Ectodermal cell (in vitro differentiated cells): ENCODE results near the gene ZFP1.

Source experiments
- H3K27ac ChIP-seq: 2 replicates; pipeline ENCODE4 v1.7.0; 2013; ENCODE audit warnings: mild to moderate bottlenecking, low read depth, low read length; ENCODE audit not compliant: insufficient read depth, poor library complexity, severe bottlenecking
- H3K27me3 ChIP-seq: 2 replicates; pipeline ENCODE4 v1.7.0; 2013; ENCODE audit warnings: mild to moderate bottlenecking, low read length; ENCODE audit not compliant: insufficient read depth, control insufficient read depth, poor library complexity, severe bottlenecking
- H3K36me3 ChIP-seq: one replicate; pipeline ENCODE4 v1.7.0; 2013; ENCODE audit warnings: low read length; ENCODE audit not compliant: control insufficient read depth, insufficient read depth
- H3K4me1 ChIP-seq: one replicate; pipeline ENCODE4 v1.7.0; 2013; ENCODE audit warnings: low read length; ENCODE audit not compliant: control insufficient read depth, insufficient read depth
- H3K4me3 ChIP-seq: 2 replicates; pipeline ENCODE4 v1.7.0; 2013; ENCODE audit warnings: low read depth, low read length, control low read depth; ENCODE audit not compliant: insufficient read depth
- H3K9me3 ChIP-seq: 2 replicates; pipeline ENCODE4 v1.7.0; 2013; ENCODE audit warnings: mild to moderate bottlenecking, low read length, moderate library complexity; ENCODE audit not compliant: control insufficient read depth
- WGBS, 2 experiments: methylation state at CpG; one replicate each; pipeline ENCODE4 v1.1.7; 2013; ENCODE audit warnings: missing lambda C conversion rate in 2 of 2; 5-methylcytosine and 5-hydroxymethylcytosine counted together

The ZFP1 gene

DNA sequence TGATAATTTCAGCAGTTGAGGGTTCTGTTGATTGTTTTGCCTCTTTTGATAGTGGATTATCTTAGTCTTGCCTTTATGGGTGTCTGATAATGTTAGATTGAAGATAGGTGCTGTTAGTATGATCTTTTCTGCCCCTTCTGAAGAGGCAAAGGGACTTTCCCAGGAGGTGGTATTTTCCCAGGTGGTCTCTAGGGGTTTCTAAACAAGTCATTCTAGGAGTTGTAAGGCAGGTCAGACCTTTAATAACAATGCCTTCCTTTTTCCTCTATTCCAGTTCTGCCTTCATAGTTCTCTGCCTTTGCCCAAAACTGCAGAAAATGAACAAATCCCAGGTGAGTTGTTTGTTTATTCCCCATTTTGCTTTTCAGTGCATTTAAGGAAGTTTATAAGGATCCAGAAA lies 4.3 kb downstream of the ZFP1 start:
- Histone ChIP-seq H3K9me3 (peaks cover 3% of the 10 kb centered on the region), H3K27me3 (no peaks in the 10 kb centered on the region), H3K27ac (no peak overlapping the region), H3K4me1 (no peaks in the 10 kb centered on the region), H3K4me3 (no peak overlapping the region), H3K36me3 (peaks cover 38% of the 10 kb centered on the region)

DNA sequence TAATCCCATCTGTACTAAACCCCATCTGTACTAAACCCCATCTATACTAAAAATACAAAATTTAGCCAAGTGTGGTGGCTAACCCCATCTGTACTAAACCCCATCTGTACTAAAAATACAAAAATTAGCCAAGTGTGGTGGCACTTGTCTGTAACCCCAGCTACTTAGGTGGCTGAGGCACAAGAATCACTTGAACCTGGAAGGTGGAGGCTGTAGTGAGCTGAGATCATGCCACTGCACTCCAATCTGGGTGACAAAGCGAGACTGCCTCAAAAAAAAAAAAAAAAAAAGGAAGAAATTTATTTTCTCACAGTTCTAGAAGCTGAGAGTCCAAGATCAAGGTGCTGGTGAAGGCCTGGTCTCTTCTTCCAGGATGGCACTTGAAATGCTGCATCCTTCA lies 12.1 kb downstream of the ZFP1 start:
- no peaks in the 10 kb centered on the region for H3K9me3 ChIP-seq
- no peaks in the 10 kb centered on the region for H3K27me3 ChIP-seq
- no peak overlapping the region for H3K4me3 ChIP-seq
- 82 to 96% methylated on average over 1 of the region's 1 CpG for WGBS, 2 experiments
- H3K4me1 ChIP-seq = no peaks in the 10 kb centered on the region
- H3K36me3 ChIP-seq = peaks cover 21% of the 10 kb centered on the region
- H3K27ac ChIP-seq = no peak overlapping the region

DNA sequence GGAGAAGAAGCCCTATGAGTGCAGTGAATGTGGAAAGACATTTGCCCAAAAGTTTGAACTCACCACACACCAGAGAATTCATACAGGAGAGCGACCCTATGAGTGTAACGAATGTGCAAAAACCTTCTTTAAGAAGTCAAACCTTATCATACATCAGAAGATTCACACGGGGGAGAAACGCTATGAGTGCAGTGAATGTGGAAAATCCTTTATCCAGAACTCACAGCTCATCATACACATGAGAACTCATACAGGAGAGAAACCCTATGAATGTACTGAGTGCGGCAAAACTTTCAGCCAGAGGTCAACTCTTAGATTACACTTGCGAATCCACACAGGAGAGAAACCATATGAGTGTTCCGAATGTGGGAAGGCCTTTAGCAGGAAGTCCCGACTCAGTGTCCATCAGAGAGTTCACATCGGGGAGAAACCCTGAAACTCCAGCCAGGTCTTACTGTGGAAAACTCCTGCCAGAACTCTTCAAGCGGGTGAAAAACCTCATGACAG lies 21.6 kb downstream of the ZFP1 start:
- no peak overlapping the region for H3K27ac ChIP-seq
- no peaks in the 10 kb centered on the region for H3K4me1 ChIP-seq
- H3K4me3 ChIP-seq = no peak overlapping the region
- 94 to 96% methylated on average over 10 of the region's 10 CpGs for WGBS, 2 experiments
- H3K9me3 ChIP-seq = peaks cover 12% of the 10 kb centered on the region
- peaks cover 71% of the 10 kb centered on the region for H3K36me3 ChIP-seq
- no peaks in the 10 kb centered on the region for H3K27me3 ChIP-seq

DNA sequence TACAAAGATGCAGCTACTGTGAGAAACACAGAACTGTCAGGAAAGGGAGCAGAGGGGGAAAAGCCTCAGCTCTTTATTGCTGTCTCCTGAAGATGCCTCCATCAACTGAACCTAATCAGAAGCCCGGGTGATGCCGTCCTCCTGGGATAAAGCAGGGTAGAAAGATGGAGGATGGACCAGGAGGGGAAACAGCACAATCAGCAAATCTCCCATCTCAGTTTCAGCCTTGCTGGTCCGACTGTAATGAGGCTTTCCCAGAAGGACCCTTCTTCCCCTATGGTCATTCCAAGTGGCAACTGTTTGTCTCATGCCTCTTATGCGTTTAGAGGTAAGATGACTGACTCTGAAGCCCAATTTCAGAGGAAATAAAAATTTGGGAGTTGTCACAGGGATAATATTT lies 24.3 kb downstream of the ZFP1 start:
- Histone ChIP-seq H3K4me1 (no peaks in the 10 kb centered on the region), H3K9me3 (peaks cover 12% of the 10 kb centered on the region), H3K36me3 (peaks cover 45% of the 10 kb centered on the region), H3K27ac (no peak overlapping the region), H3K4me3 (no peak overlapping the region), H3K27me3 (no peaks in the 10 kb centered on the region)
- WGBS, 2 experiments = 95 to 96% methylated on average over 4 of the region's 4 CpGs

DNA sequence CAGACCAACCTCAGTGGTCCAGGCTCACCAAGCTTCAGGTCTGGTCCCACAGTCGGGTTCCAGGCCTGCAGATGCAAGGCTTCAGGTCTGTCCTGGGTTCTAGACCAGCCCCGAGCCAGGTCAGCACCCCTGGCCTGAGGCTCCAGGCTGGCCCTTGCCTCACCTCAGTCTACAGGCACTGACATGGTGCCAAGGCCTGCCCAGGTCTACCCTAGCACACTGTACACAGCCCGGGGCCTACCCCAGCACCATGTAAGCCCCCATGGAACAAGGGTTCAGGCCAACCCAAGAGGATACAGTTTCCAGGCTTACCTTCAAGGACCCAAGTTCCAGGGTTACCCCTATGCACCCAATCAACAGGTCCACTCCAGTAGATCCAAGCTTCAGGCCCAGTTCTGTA lies 26.8 kb downstream of the ZFP1 start:
- Histone ChIP-seq H3K27me3 (no peaks in the 10 kb centered on the region), H3K9me3 (peaks cover 5% of the 10 kb centered on the region), H3K36me3 (peaks cover 20% of the 10 kb centered on the region), H3K27ac (no peak overlapping the region), H3K4me1 (no peaks in the 10 kb centered on the region), H3K4me3 (no peak overlapping the region)
- 95 to 96% methylated on average over 3 of the region's 3 CpGs for WGBS, 2 experiments

DNA sequence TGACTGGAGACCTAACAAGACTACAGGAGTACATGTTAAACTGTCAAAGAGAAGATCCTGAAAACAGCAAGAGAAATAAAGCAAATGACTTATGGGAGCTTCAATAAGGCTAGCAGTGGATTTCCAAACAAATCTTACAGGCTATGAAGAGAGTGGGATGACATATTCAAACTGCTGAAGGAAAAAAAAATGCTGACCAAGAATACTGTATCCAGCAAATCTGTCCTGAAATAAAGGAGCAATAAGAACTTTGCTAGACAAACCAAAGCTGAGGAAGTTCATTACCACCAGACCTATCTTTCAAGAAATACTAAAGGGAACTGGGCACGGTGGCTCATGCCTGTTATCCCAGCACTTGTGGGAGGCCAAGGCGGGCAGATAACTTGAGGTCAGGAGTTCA lies 28.6 kb downstream of the ZFP1 start:
- no peaks in the 10 kb centered on the region for H3K4me1 ChIP-seq
- peaks cover 8% of the 10 kb centered on the region for H3K36me3 ChIP-seq
- no peak overlapping the region for H3K27ac ChIP-seq
- WGBS, 2 experiments = 86 to 89% methylated on average over 2 of the region's 2 CpGs
- H3K4me3 ChIP-seq = no peak overlapping the region
- H3K9me3 ChIP-seq = peaks cover 5% of the 10 kb centered on the region
- H3K27me3 ChIP-seq = no peaks in the 10 kb centered on the region

DNA sequence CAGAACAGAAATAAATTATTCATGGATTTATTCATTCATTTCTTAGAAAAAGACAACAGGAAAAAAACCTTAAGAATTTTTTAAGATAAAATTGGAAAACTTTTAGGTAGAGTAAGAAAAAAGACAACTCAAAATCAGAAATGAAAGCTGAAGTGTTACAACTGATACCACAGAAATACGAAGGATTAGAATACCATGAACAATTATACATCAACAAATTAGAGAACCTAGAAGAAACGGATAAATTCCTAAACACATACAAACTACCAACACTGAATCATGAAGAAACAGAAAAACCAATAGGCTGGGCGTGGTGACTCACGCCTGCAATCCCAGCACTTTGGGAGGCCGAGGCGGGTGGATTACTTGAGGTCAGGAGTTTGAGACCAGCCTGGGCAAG lies 30.9 kb downstream of the ZFP1 start:
- Histone ChIP-seq H3K27ac (no peak overlapping the region), H3K36me3 (no peaks in the 10 kb centered on the region), H3K9me3 (no peaks in the 10 kb centered on the region), H3K27me3 (no peaks in the 10 kb centered on the region), H3K4me3 (no peak overlapping the region), H3K4me1 (no peaks in the 10 kb centered on the region)
- 91 to 95% methylated on average over 6 of the region's 6 CpGs for WGBS, 2 experiments

DNA sequence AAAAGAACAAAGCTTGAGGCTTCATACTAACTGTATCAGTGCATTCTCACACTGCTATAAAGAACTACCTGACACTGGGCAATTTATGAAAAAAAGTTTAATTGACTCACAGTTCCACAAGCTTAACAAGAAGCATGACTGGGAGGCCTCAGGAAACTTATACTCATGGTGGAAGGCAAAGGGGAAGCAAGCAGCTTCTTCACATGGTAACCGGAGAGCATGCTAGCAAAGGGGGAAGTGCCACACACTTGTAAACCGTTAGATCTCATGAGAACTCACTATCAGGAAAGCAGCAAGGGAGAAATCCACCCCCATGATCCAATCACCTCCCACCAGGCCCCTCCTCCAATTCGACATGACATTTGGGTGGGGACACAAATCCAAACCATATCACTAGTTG lies 33.3 kb downstream of the ZFP1 start:
- H3K27ac ChIP-seq = no peak overlapping the region
- no peaks in the 10 kb centered on the region for H3K4me1 ChIP-seq
- no peaks in the 10 kb centered on the region for H3K27me3 ChIP-seq
- 63 to 65% methylated on average over 3 of the region's 3 CpGs for WGBS, 2 experiments
- no peak overlapping the region for H3K4me3 ChIP-seq
- H3K36me3 ChIP-seq = no peaks in the 10 kb centered on the region
- no peaks in the 10 kb centered on the region for H3K9me3 ChIP-seq

DNA sequence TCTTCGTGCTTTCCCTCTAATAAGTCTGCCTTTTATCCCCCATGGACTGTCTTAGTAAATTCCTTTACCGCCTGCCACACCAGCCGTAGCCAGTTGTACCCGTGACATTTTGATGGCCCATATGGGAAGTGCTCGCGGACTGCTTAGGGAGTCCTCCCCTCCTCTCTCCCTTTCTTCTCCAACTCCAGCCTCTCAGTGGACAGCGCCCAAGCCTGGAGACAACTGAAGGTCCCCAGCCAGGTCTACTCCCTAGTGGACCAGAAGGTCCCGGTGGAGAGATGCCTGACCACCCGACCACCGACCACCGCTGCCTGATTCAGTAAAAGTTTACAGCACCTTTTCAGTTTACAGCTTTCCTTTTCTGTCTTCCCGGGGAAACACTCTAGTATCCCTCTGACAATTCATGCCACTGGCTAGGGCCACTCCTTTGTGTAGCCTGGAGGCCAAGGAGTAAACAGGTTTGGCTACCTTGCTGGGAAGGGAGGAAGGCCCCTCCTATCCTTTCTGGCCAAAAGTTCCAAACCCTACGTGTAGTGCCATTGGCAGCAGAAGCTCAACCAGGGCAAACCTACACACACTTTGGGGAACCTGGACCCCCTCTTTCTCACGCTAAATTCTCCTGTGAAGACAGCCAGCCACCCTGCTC lies 40.6 kb downstream of the ZFP1 start:
- no peaks in the 10 kb centered on the region for H3K9me3 ChIP-seq
- no peaks in the 10 kb centered on the region for H3K36me3 ChIP-seq
- no peaks in the 10 kb centered on the region for H3K27me3 ChIP-seq
- H3K4me3 ChIP-seq = no peak overlapping the region
- 92 to 96% methylated on average over 14 of the region's 14 CpGs for WGBS, 2 experiments
- no peak overlapping the region for H3K27ac ChIP-seq
- H3K4me1 ChIP-seq = no peaks in the 10 kb centered on the region

DNA sequence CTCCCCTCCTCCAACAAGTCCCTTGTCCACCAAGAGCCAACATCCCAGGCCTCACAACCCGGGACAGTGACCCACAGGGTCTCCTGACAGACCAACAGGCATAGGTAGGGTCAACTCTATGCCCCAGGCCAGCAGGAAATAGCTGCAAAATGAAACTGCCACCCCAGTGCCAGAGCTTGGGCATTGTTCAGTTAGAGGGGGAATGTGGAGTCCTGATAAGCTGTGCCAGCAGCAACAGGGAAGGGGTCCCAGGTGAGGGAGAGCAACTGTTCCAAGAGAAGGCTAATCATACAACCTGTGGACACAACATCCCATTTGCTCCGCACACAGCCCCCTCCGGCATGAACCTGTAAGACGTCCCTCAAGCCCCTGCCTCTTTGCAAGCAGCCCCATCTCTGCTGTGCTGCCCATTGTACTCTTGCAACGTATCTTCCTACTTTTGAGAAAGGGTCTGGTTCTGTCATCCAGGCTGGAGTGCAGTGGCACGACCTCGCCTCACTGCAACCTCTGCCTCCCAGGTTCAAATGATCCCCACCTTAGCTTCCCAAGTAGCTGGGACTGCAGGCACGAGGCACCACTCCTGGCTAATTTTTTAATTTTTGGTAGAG lies 41.4 kb downstream of the ZFP1 start:
- no peaks in the 10 kb centered on the region for H3K36me3 ChIP-seq
- H3K27ac ChIP-seq = no peak overlapping the region
- WGBS, 2 experiments = 89% methylated on average over 8 of the region's 8 CpGs
- H3K9me3 ChIP-seq = no peaks in the 10 kb centered on the region
- H3K4me1 ChIP-seq = no peaks in the 10 kb centered on the region
- no peaks in the 10 kb centered on the region for H3K27me3 ChIP-seq
- H3K4me3 ChIP-seq = no peak overlapping the region
